ENCODE measurements around the gene IL2RA. TPM values are rescaled to one million over a fixed set of nuclear protein-coding genes. Genes with fewer than 3 reads are reported as not detected.

IL2RA gene
- total RNA-seq (2022) (not detected in 2 replicates), Bru-seq, nascent RNA (not detected), BruChase-seq, experiment 1, labeled RNA remaining after a 6-hour chase (not detected), BruChase-seq, experiment 2, labeled RNA remaining after a 2-hour chase (not detected)
- long read RNA-seq, partial matches to known transcripts: 0 of 12 reads
- long read RNA-seq, other reads (novel, unspliced or antisense): 12 of 12 reads

- BruUV-seq (replicated peaks): no TSS peak
- no peaks in the 10 kb centered on the region for H3K4me1 Mint-ChIP-seq (ENCODE audit: low read depth, unreplicated experiment)
- H3K27ac Mint-ChIP-seq (ENCODE audit: unreplicated experiment): no peak within 1 kb of the TSS
- H3K9me3 Mint-ChIP-seq (ENCODE audit: low read depth, unreplicated experiment): no peaks in the 10 kb centered on the region
- TF ChIP-seq CTCF (IDR thresholded peaks at IDR 0.05; ENCODE audit: unreplicated experiment): no peak
- CTCF ChIA-PET: interaction anchor here (0.7 kb wide), 1 partner anchor 21 kb away, joined by 3 read pairs; no protein-coding TSS in a partner anchor
- peaks cover 49% of the 10 kb centered on the region for H3K27me3 Mint-ChIP-seq (ENCODE audit: unreplicated experiment)
- intact Hi-C loops (cut with micrococcal nuclease; ENCODE audit: unreplicated experiment): no loop called here
- no peaks in the 10 kb centered on the region for H3K36me3 Mint-ChIP-seq (ENCODE audit: insufficient read depth, unreplicated experiment)
- no peak for DNase-seq
- H3K4me3 Mint-ChIP-seq (ENCODE audit: low read depth, unreplicated experiment): no peak within 1 kb of the TSS
These were observed at the start of gene IL2RA for GRCh38 chr10:6062101-6062771. IL2RA (minus strand) TSS chr10:6062367; CDS start chr10:6062151, 216 bp downstream.

GRCh38 chr10:6110136-6110535 is 48.0 kb upstream of the IL2RA start:
- no peak for TF ChIP-seq CTCF (IDR thresholded peaks at IDR 0.05; ENCODE audit: unreplicated experiment)
- H3K9me3 Mint-ChIP-seq (ENCODE audit: low read depth, unreplicated experiment): no peaks in the 10 kb centered on the region
- DNase-seq: no peak
- H3K4me1 Mint-ChIP-seq (ENCODE audit: low read depth, unreplicated experiment): peaks cover 14% of the 10 kb centered on the region
- H3K4me3 Mint-ChIP-seq (ENCODE audit: low read depth, unreplicated experiment): no peak overlapping the region
- CTCF ChIA-PET: interaction anchor here (0.6 to 1.2 kb wide), 2 partner anchors 20 to 127 kb away, joined by 3 read pairs; no protein-coding TSS in a partner anchor
- peaks cover 47% of the 10 kb centered on the region for H3K36me3 Mint-ChIP-seq (ENCODE audit: insufficient read depth, unreplicated experiment)
- BruUV-seq (replicated peaks): no TSS peak
- intact Hi-C loops (cut with micrococcal nuclease; ENCODE audit: unreplicated experiment): no loop called here
- no peaks in the 10 kb centered on the region for H3K27me3 Mint-ChIP-seq (ENCODE audit: unreplicated experiment)
- no peak overlapping the region for H3K27ac Mint-ChIP-seq (ENCODE audit: unreplicated experiment)

GRCh38 chr10:6109444-6109775 is 47.2 kb upstream of the IL2RA start:
- CTCF ChIA-PET: interaction anchor here (1.2 kb wide), 1 partner anchor 19 kb away, joined by 3 read pairs; no protein-coding TSS in a partner anchor
- peaks cover 53% of the 10 kb centered on the region for H3K36me3 Mint-ChIP-seq (ENCODE audit: insufficient read depth, unreplicated experiment)
- BruUV-seq (replicated peaks): no TSS peak

More at GRCh38 chr10:6109444-6109775, 47.2 kb upstream of the IL2RA start:
- Mint-ChIP-seq H3K9me3 (ENCODE audit: low read depth, unreplicated experiment) (no peaks in the 10 kb centered on the region), H3K27me3 (ENCODE audit: unreplicated experiment) (no peaks in the 10 kb centered on the region), H3K27ac (ENCODE audit: unreplicated experiment) (peak overlapping the region; percentile 60), H3K4me1 (ENCODE audit: low read depth, unreplicated experiment) (peaks cover 14% of the 10 kb centered on the region), H3K4me3 (ENCODE audit: low read depth, unreplicated experiment) (no peak overlapping the region)
- DNase-seq: no peak
- intact Hi-C loops (cut with micrococcal nuclease; ENCODE audit: unreplicated experiment): loop anchor here (1.0 to 5.0 kb wide), 4 partner anchors 42 to 297 kb away; partner anchors contain the start of gene PFKFB3
- TF ChIP-seq CTCF (IDR thresholded peaks at IDR 0.05; ENCODE audit: unreplicated experiment): no peak
